HG02763 (cell line): Measurements from ENCODE around the gene KNOP1.
"Not testable (repeated sequence)": the region's sequence is repeated elsewhere in the genome, so short reads cannot be mapped to it uniquely, and the experiment has no call there.

ENCODE experiments used
- ATAC-seq: cut with Tn5 transposase; IDR thresholded peaks from one replicate; pipeline ENCODE4 v1.9.1; 2021; ENCODE audit warnings: mild to moderate bottlenecking, moderate library complexity; ENCODE audit not compliant: unreplicated experiment

KNOP1 gene

DNA sequence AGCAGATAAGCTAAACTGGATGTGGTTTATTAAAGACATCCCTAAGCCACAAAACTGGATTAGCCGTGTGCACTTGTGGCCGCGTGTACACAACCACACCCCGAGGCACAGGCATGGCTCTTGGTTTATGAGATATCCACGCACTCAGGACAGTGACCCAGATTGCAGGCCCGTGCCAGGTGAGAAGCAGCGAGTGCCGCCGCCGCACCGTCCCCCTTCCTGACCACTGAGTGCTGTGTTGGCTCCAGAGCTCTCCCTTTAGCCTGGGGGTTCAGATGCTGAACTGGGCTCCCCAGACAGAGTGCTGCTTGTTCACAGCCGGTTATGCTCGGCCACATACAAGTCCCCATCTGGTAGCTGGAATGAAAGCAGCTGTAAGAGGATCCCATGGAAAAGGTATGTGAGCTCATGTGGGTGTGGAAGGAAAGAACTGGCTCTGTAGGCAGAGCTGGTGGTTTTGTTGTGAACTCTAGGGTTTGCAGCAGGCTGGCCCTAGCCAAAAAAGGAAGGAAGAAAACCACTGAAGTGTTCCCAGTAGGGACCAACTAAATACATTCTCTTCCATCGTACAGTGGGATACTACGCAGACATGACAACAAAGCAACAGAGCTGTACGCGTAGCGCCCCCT, 29.5 kb downstream of the KNOP1 start:
- no peak for ATAC-seq

DNA sequence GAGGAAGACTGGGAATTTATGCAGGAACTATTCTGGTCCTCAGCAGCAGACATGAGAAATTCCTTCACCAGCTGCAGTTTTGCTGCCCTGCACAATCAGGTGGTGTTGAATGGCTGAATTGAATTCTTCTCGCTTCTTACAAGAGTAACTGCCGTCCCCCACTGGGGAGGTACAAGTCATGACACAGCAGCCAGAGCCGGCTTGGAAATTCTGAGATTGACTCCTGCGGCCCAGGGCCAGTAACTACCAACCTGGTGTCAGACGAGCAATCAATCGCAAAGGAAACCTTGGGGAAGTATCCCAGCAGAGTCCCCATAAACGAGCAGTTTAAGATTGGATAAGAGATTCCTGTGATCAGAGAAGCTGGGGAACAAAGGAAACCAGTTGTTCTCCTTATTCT, 30.7 kb downstream of the KNOP1 start:
- no peak for ATAC-seq

DNA sequence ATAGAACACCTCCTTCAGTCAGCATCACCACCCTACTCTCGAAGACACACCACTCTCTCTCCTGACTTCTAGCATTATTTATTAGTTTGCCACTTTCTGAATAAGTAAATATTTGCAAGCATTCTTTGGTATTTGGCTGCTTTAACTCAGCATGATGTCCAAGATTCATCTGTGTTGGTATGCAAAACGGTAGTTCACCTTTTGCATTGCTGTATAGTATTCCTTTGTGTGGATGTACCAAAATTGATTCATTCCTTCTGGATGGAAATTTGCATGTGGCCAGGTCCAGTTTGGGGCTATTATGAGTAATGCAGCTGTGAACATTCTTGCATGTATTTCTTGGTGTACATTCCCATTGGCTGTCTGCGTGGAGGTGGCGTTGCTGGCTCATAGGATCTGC, 32.9 kb downstream of the KNOP1 start:
- ATAC-seq: no peak

DNA sequence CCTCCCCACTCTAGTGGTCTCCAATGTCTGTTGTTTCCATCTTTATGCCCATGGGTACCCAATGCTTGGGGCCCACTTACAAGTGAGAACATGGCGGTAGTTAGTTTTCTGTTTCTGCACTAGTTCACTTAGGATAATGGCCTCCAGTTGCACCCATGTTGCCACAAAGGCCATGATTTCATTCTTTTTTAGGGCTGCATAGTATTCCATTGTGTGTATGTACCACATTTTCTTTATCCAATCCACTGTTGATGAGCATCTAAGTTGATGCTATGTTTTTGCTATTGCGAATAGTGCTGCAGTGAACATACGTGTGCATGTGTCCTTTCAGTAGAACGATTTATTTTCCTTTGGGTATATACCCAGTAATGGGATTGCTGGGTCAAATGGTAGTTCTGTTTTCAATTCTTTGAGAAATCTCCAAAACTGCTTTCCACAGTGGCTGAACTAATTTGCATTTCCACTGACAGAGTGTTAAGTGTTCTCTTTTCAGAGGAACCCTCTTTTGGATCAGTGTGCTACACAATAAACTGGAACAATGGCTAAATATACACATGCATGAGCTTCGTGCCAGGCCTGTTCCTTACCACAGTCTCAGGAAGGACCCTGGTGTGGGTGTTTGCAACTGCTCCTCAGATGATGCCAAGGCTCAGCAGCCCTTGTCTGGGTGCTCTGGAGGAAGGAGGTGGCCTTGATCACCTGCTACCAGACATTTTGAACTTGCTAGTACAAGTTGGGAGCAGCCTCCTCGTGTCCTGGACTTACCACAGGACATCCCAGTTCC, 34.4 kb downstream of the KNOP1 start:
- no peak for ATAC-seq

- no peak for ATAC-seq
Observed at GRCh38 chr16:19681637-19682036, 36.4 kb downstream of the KNOP1 start.

DNA sequence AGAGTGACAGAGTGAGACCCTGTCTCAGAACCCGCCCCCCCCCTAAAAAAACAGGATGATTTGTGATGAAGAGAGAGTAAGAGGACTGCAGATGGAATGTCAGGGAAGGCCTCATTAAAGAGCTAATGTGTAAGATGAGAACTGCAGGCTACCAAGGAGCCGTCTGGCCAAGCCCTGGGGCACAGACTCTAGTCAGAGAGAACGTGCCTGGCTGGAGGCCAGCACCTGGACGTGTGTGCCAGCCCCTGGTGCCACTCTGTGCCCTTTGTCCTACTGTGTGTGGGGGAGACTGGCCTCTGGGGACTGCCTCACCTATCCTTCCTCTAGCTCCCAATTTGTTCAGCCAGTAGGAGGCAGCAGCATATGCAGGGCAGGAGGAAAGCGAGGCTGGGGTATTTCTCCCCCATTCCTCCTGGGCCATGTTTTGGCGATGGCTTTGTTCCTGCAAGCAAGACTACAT, 37.1 kb downstream of the KNOP1 start:
- ATAC-seq: no peak

GRCh38 chr16:19679281-19679680, 38.7 kb downstream of the KNOP1 start:
- ATAC-seq: not testable (repeated sequence)

DNA sequence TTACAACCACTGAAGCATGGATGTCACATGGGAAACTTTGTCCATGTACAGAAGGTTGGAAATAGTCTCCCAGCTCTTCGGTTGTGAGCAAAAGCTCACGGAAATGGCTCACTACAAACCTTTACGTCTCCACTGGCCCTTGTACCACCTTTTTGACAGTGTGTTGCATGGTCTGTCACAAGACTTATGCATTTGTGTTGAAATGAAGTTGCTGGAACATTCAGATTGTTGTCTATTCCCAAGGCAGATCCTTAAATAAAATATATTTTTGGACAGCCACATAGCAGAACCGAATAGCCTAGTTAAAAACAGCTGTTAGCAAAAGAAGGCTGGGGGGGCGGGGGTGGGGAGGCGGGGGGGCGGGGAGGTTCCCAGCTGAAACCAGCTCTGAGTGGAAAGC, 39.2 kb downstream of the KNOP1 start:
- no peak for ATAC-seq

DNA sequence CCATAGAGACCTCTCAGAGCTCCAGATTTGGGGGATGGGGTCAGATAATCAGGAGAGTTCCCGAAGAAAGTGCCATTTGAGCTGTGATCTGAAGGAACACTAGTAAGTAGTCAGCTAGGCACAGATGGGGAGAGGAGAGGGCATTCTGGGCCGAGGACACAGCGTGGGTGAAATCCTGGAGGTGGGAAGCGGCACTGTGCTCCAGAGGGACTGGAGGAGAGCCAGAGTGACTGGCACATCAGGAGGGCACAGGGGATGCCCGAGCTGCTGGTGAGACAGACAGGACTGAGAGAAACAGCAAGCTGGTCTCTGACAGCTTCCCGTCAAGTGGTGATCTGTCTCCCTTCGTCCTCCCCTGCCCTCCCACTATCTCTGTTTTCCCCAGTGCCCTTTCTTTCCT, 40.6 kb downstream of the KNOP1 start:
- no peak for ATAC-seq

DNA sequence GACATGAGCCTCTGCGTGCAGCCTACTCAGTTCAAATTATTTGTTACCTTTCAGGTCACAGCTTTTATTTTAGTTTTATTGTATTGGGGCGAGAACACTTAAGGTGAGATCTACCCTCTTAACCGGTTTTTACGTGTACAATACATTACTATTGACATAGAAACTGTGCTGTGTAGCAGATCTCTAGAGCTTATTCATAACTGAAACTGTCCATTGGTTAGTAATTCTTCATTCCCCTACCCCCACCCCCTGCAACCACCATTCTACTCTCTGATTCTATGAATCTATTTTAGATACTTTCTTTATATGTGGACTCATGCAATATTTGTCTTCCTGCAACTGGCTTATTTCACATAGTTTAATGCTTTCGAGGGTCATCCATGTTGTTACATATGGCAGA, 43.5 kb downstream of the KNOP1 start:
- ATAC-seq: no peak

DNA sequence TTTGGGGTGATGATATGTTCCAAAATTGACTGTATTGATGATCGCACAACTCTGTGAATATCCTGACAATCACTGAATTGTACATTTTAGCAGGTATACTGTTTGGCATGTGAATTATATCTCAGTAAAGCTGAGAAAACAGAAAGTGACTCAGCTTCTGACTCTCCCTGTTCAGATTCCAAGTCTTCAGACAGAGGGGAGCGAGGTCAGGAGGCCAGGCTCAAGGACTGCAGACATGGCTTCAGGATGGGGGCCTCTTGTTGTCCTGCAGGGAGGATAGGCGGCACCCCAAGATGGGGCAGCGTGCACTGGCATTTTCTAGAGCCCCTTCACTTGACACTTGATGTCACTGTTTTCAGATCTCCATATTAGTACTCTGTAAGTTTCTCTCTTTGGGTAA, 45.6 kb downstream of the KNOP1 start:
- no peak for ATAC-seq

DNA sequence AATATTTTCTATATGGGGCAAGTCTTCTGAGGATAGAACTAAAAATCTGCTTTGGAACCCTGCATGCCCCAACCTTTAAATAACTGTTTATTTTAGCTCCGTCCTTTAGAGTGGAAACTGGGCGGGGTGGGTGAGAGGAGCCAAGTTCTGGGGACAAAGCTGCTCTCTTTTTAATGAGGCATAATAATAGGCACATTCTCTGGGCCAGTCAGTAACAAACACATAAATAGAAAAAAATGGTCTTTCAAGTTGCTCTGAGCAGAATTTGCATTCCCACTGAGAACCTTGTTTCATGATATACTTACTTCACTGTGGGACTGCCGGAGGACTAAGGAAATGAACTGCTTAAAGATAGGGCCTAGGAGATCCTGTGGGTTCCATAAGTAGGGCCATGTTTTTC, 51.5 kb downstream of the KNOP1 start:
- ATAC-seq: no peak

- not testable (repeated sequence) for ATAC-seq
Observed at GRCh38 chr16:19665313-19665712, 52.7 kb downstream of the KNOP1 start.

GRCh38 chr16:19664166-19664565, 53.9 kb downstream of the KNOP1 start:
- ATAC-seq: no peak

- ATAC-seq: no peak
Observed at GRCh38 chr16:19662351-19662750, 55.7 kb downstream of the KNOP1 start.

DNA sequence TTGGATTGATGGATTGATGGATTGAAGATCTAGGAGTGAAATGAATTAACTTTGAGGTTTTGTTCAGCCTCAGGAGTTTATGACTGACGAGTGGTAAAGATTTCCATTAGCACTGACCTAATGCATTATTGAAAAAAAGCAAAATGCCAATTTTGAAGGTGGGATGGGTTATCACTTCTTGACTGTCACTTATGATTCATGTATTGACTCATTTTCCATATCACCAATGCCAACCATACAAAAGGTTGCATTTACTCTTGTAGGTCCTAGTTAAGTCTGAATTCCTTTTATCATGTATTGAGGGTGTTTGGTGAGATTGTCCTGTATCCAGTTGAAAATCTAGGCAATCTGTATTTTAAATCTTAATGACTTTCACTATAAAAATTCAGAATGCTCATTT, 57.6 kb downstream of the KNOP1 start:
- ATAC-seq: no peak

- ATAC-seq: no peak
Observed at GRCh38 chr16:19659554-19659953, 58.5 kb downstream of the KNOP1 start.

- ATAC-seq: no peak
Observed at GRCh38 chr16:19657831-19658230, 60.2 kb downstream of the KNOP1 start.

GRCh38 chr16:19655242-19655777, 62.7 kb downstream of the KNOP1 start:
- no peak for ATAC-seq

GRCh38 chr16:19654147-19654546, 63.9 kb downstream of the KNOP1 start:
- ATAC-seq: no peak
